ENCODE data around the gene LYRM9.
A peak's percentile ranks its signal among the peaks of the same experiment; 100 is the strongest.

Gene LYRM9

DNA sequence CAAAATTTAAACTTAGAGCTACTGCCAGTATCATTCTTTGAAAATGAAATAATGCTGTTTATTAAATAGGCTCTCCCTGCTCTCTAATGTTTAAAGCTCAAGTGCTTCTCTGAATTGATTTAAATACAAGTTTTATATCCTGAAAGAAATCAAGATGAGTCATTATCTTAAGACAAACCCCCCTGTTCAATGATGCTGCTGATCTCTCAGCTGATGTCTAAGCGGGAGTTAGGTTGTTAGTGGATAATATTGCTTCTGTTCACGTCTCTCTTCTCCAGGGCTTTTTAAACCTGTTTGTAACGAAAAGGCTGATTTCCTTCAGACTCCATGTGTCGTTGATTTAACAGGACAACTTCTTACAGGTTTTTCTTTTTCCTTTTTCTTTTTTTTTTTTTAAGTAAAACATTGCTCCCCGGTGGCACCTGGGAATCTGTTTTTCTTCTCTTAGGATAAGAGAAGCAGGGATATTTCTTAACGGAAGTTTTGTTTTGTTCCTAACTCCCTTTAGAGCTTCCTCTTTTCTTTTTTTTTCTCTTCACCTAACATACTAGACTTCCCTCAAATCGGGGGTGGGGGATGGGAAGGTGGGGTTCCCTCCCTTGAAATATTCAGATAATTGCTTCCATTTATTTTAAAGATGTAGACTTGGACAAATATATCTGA lies 807 bp upstream of the LYRM9 start:
- no peaks in the 10 kb centered on the region for H3K9me3 ChIP-seq (ENCODE audit: control insufficient read depth, insufficient read depth, low read depth, low read length)
- CTCF ChIA-PET, result interaction anchor here (0.5 to 6.5 kb wide), 60 partner anchors 9 to 628 kb away, joined by 3 to 54 read pairs (median 4); partner anchors contain the start of gene NOS2
- no peak overlapping the region for H3K27ac ChIP-seq (ENCODE audit: extremely low read depth, low read depth, low read length)
- H3K4me3 ChIP-seq (ENCODE audit: low read depth, low read length), result no peak overlapping the region
- TF ChIP-seq ZSCAN30 (tag by site-specific recombination; IDR thresholded peaks at IDR 0.05), result no peak
- peak; percentile 80 for TF ChIP-seq ZBTB20 (tag by site-specific recombination; IDR thresholded peaks at IDR 0.05)
- H3K4me1 ChIP-seq (ENCODE audit: control insufficient read depth, insufficient read depth, low read length), result no peaks in the 10 kb centered on the region
- no peaks in the 10 kb centered on the region for H3K36me3 ChIP-seq (ENCODE audit: control insufficient read depth in 2 of 2, insufficient read depth in 1 of 2, low read length in 2 of 2)
- POLR2A ChIA-PET, result interaction anchor here (1.8 to 1.9 kb wide), 3 partner anchors 10 to 147 kb away, joined by 6 to 12 read pairs (median 9); no protein-coding TSS in a partner anchor

DNA sequence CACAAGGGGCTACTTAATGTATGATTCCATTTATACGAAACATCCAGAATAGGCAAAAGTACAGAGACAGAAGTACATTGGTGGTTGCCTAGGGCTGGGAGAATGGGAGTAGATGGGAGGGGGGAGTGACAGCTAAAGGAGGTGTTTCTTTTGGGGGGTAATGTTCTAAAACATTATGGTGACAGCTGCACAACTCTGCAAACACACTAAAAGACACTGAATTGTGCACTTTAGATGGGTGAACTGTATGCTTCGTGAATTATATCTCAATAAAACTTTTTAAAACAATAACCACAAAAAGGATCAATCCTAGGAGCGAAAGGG lies 661 bp downstream of the LYRM9 start:
- Histone ChIP-seq H3K27ac (ENCODE audit: extremely low read depth, low read depth, low read length) (peak overlapping the region; percentile 77; the same call in 1 of the 2 replicates), H3K4me1 (ENCODE audit: control insufficient read depth, insufficient read depth, low read length) (no peaks in the 10 kb centered on the region), H3K36me3 (ENCODE audit: control insufficient read depth in 2 of 2, insufficient read depth in 1 of 2, low read length in 2 of 2) (no peaks in the 10 kb centered on the region), H3K4me3 (ENCODE audit: low read depth, low read length) (peak overlapping the region; percentile 63), H3K9me3 (ENCODE audit: control insufficient read depth, insufficient read depth, low read depth, low read length) (no peaks in the 10 kb centered on the region)
- TF ChIP-seq ZNF335 (tag by site-specific recombination; conservative IDR thresholded peaks at IDR 0.05) (peak; percentile 1), ZBTB8A (tag by site-specific recombination; IDR thresholded peaks at IDR 0.05) (no peak), ZNF664 (tag by site-specific recombination; IDR thresholded peaks at IDR 0.05) (peak; percentile 91), ZNF341 (tag by site-specific recombination; IDR thresholded peaks at IDR 0.05; ENCODE audit: low read depth) (peak; percentile 52; the same call in 1 of the 2 replicates), ZNF423 (tag by site-specific recombination; IDR thresholded peaks at IDR 0.05) (no peak)
- TF ChIP-seq, protein P1, sequence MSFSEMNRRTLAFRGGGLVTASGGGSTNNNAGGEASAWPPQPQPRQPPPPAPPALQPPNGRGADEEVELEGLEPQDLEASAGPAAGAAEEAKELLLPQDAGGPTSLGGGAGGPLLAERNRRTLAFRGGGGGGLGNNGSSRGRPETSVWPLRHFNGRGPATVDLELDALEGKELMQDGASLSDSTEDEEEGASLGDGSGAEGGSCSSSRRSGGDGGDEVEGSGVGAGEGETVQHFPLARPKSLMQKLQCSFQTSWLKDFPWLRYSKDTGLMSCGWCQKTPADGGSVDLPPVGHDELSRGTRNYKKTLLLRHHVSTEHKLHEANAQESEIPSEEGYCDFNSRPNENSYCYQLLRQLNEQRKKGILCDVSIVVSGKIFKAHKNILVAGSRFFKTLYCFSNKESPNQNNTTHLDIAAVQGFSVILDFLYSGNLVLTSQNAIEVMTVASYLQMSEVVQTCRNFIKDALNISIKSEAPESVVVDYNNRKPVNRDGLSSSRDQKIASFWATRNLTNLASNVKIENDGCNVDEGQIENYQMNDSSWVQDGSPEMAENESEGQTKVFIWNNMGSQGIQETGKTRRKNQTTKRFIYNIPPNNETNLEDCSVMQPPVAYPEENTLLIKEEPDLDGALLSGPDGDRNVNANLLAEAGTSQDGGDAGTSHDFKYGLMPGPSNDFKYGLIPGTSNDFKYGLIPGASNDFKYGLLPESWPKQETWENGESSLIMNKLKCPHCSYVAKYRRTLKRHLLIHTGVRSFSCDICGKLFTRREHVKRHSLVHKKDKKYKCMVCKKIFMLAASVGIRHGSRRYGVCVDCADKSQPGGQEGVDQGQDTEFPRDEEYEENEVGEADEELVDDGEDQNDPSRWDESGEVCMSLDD (tag by site-specific recombination; IDR thresholded peaks at IDR 0.05), result no peak
- TF ChIP-seq, protein P2, sequence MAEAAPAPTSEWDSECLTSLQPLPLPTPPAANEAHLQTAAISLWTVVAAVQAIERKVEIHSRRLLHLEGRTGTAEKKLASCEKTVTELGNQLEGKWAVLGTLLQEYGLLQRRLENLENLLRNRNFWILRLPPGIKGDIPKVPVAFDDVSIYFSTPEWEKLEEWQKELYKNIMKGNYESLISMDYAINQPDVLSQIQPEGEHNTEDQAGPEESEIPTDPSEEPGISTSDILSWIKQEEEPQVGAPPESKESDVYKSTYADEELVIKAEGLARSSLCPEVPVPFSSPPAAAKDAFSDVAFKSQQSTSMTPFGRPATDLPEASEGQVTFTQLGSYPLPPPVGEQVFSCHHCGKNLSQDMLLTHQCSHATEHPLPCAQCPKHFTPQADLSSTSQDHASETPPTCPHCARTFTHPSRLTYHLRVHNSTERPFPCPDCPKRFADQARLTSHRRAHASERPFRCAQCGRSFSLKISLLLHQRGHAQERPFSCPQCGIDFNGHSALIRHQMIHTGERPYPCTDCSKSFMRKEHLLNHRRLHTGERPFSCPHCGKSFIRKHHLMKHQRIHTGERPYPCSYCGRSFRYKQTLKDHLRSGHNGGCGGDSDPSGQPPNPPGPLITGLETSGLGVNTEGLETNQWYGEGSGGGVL (tag by site-specific recombination; IDR thresholded peaks at IDR 0.05), result 0 out of 2 replicates have a peak, but pooled peaks have one; percentile 15
- TF ChIP-seq, protein P3, sequence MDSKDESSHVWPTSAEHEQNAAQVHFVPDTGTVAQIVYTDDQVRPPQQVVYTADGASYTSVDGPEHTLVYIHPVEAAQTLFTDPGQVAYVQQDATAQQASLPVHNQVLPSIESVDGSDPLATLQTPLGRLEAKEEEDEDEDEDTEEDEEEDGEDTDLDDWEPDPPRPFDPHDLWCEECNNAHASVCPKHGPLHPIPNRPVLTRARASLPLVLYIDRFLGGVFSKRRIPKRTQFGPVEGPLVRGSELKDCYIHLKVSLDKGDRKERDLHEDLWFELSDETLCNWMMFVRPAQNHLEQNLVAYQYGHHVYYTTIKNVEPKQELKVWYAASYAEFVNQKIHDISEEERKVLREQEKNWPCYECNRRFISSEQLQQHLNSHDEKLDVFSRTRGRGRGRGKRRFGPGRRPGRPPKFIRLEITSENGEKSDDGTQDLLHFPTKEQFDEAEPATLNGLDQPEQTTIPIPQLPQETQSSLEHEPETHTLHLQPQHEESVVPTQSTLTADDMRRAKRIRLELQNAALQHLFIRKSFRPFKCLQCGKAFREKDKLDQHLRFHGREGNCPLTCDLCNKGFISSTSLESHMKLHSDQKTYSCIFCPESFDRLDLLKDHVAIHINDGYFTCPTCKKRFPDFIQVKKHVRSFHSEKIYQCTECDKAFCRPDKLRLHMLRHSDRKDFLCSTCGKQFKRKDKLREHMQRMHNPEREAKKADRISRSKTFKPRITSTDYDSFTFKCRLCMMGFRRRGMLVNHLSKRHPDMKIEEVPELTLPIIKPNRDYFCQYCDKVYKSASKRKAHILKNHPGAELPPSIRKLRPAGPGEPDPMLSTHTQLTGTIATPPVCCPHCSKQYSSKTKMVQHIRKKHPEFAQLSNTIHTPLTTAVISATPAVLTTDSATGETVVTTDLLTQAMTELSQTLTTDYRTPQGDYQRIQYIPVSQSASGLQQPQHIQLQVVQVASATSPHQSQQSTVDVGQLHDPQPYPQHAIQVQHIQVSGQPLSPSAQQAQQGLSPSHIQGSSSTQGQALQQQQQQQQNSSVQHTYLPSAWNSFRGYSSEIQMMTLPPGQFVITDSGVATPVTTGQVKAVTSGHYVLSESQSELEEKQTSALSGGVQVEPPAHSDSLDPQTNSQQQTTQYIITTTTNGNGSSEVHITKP (tag by site-specific recombination; IDR thresholded peaks at IDR 0.05), result peak; percentile 78
- TF ChIP-seq, protein P4, sequence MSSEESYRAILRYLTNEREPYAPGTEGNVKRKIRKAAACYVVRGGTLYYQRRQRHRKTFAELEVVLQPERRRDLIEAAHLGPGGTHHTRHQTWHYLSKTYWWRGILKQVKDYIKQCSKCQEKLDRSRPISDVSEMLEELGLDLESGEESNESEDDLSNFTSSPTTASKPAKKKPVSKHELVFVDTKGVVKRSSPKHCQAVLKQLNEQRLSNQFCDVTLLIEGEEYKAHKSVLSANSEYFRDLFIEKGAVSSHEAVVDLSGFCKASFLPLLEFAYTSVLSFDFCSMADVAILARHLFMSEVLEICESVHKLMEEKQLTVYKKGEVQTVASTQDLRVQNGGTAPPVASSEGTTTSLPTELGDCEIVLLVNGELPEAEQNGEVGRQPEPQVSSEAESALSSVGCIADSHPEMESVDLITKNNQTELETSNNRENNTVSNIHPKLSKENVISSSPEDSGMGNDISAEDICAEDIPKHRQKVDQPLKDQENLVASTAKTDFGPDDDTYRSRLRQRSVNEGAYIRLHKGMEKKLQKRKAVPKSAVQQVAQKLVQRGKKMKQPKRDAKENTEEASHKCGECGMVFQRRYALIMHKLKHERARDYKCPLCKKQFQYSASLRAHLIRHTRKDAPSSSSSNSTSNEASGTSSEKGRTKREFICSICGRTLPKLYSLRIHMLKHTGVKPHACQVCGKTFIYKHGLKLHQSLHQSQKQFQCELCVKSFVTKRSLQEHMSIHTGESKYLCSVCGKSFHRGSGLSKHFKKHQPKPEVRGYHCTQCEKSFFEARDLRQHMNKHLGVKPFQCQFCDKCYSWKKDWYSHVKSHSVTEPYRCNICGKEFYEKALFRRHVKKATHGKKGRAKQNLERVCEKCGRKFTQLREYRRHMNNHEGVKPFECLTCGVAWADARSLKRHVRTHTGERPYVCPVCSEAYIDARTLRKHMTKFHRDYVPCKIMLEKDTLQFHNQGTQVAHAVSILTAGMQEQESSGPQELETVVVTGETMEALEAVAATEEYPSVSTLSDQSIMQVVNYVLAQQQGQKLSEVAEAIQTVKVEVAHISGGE (tag by site-specific recombination; conservative IDR thresholded peaks at IDR 0.05; ENCODE audit: low read depth), result no peak
- TF ChIP-seq, protein P5, sequence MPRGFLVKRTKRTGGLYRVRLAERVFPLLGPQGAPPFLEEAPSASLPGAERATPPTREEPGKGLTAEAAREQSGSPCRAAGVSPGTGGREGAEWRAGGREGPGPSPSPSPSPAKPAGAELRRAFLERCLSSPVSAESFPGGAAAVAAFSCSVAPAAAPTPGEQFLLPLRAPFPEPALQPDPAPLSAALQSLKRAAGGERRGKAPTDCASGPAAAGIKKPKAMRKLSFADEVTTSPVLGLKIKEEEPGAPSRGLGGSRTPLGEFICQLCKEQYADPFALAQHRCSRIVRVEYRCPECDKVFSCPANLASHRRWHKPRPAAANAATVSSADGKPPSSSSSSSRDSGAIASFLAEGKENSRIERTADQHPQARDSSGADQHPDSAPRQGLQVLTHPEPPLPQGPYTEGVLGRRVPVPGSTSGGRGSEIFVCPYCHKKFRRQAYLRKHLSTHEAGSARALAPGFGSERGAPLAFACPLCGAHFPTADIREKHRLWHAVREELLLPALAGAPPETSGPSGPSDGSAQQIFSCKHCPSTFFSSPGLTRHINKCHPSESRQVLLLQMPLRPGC (tag by site-specific recombination; IDR thresholded peaks at IDR 0.05), result no peak
- TF ChIP-seq, protein P6, sequence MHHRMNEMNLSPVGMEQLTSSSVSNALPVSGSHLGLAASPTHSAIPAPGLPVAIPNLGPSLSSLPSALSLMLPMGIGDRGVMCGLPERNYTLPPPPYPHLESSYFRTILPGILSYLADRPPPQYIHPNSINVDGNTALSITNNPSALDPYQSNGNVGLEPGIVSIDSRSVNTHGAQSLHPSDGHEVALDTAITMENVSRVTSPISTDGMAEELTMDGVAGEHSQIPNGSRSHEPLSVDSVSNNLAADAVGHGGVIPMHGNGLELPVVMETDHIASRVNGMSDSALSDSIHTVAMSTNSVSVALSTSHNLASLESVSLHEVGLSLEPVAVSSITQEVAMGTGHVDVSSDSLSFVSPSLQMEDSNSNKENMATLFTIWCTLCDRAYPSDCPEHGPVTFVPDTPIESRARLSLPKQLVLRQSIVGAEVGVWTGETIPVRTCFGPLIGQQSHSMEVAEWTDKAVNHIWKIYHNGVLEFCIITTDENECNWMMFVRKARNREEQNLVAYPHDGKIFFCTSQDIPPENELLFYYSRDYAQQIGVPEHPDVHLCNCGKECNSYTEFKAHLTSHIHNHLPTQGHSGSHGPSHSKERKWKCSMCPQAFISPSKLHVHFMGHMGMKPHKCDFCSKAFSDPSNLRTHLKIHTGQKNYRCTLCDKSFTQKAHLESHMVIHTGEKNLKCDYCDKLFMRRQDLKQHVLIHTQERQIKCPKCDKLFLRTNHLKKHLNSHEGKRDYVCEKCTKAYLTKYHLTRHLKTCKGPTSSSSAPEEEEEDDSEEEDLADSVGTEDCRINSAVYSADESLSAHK (tag by site-specific recombination; IDR thresholded peaks at IDR 0.05), result peak; percentile 63
- CTCF ChIA-PET, result interaction anchor here (0.6 to 6.5 kb wide), 20 partner anchors 8 to 524 kb away, joined by 3 to 54 read pairs (median 4); no protein-coding TSS in a partner anchor
- POLR2A ChIA-PET, result interaction anchor here (0.6 to 1.9 kb wide), 8 partner anchors 9 to 834 kb away, joined by 3 to 12 read pairs (median 8); partner anchors contain the start of genes IFT20 and TNFAIP1

Data from HEK293 (cell line).